NCI-H128 (cell line): ENCODE measurements around the gene TUBB4A.
"Not testable (repeated sequence)": the region's sequence is repeated elsewhere in the genome, so short reads cannot be mapped to it uniquely, and the experiment has no call there.

Source experiments
- DNase-seq: peaks from one replicate; lab custom pipeline; 2025; ENCODE audit not compliant: unreplicated experiment; lab: John Stamatoyannopoulos, UW

The TUBB4A gene

GRCh38 chr19:6501740-6502648 lies at the start of gene TUBB4A:
TUBB4A (minus strand) TSS chr19:6502309; CDS start chr19:6502212, 97 bp downstream.
- no peak for DNase-seq

- no peak for DNase-seq
Measured at GRCh38 chr19:6551091-6551490, 49.0 kb upstream of the TUBB4A start.

- not testable (repeated sequence) for DNase-seq
Measured at GRCh38 chr19:6550679-6551078, 48.6 kb upstream of the TUBB4A start.

GRCh38 chr19:6543866-6544347 lies 41.8 kb upstream of the TUBB4A start:
- DNase-seq: no peak

GRCh38 chr19:6540918-6541689 lies 39.0 kb upstream of the TUBB4A start:
- no peak for DNase-seq

- no peak for DNase-seq
Measured at GRCh38 chr19:6539514-6539913, 37.4 kb upstream of the TUBB4A start.

GRCh38 chr19:6535558-6536137 lies 33.5 kb upstream of the TUBB4A start:
- no peak for DNase-seq

GRCh38 chr19:6534451-6535093 lies 32.5 kb upstream of the TUBB4A start:
- no peak for DNase-seq

- DNase-seq: no peak
Measured at GRCh38 chr19:6533746-6534418, 31.8 kb upstream of the TUBB4A start.

GRCh38 chr19:6533000-6533328 lies 30.9 kb upstream of the TUBB4A start:
- no peak for DNase-seq

GRCh38 chr19:6532244-6532999 lies 30.3 kb upstream of the TUBB4A start:
- DNase-seq: no peak

GRCh38 chr19:6531956-6532243 lies 29.8 kb upstream of the TUBB4A start:
- DNase-seq: no peak

- no peak for DNase-seq
Measured at GRCh38 chr19:6531163-6531955, 29.2 kb upstream of the TUBB4A start.

GRCh38 chr19:6530386-6531162 lies 28.5 kb upstream of the TUBB4A start, which contains the start of gene TNFSF9:
TNFSF9 (plus strand) TSS chr19:6531026; CDS start chr19:6531037, 11 bp downstream.
- DNase-seq: no peak

GRCh38 chr19:6529937-6530385 lies 27.9 kb upstream of the TUBB4A start:
- DNase-seq: no peak

GRCh38 chr19:6529351-6529750 lies 27.2 kb upstream of the TUBB4A start:
- DNase-seq: no peak

GRCh38 chr19:6528544-6529121 lies 26.5 kb upstream of the TUBB4A start:
- no peak for DNase-seq
